H1 (cell line): ENCODE measurements around the gene DPH1. TPM values are rescaled to one million over a fixed set of nuclear protein-coding genes. Genes with fewer than 3 reads are reported as not detected.

Source experiments
- CTCF ChIA-PET: fragments of 300-600 bp; sonication (Branson Sonifier 250); formaldehyde crosslinking; loops from one replicate; lab custom pipeline; 2021; ENCODE audit not compliant: partially characterized antibody; lab: Charles Lee
- POLR2A ChIA-PET: fragments of 300-600 bp; sonication (Branson Sonifier 250); formaldehyde crosslinking; loops from one replicate; lab custom pipeline; 2021; ENCODE audit warnings: inconsistent platforms; ENCODE audit not compliant: partially characterized antibody; lab: Charles Lee
- DNase-seq, 2 experiments: peaks; one replicate each; pipeline versions ENCODE4 v3.0.0 to v3.0.0-alpha.2; 2010 to 2022; ENCODE audit warnings: low spot score in 2 of 2, low read depth in 1 of 2, mixed read lengths in 1 of 2
- FAIRE-seq: peaks from 2 replicates; lab custom pipeline; 2011; peaks lifted over from hg19 to GRCh38; lab: Jason Lieb, UNC
- H2AFZ ChIP-seq: 2 replicates; pipeline ENCODE4 v1.8.1; 2012; ENCODE audit warnings: low read length, inconsistent platforms
- H2AK5ac ChIP-seq: 2 replicates; pipeline ENCODE4 v1.6.1; 2013; ENCODE audit warnings: low read depth, low read length
- H2BK120ac ChIP-seq: replicated peaks from 2 replicates; pipeline ENCODE3; 2013; ENCODE audit warnings: low read depth, low read length, inconsistent platforms
- H2BK12ac ChIP-seq: 2 replicates; pipeline ENCODE4 v1.6.1; 2013; ENCODE audit warnings: low read depth, low read length
- H2BK15ac ChIP-seq: 2 replicates; pipeline ENCODE4 v1.6.1; 2013; ENCODE audit warnings: low read length
- H2BK20ac ChIP-seq: 2 replicates; pipeline ENCODE4 v1.6.1; 2013; ENCODE audit warnings: low read length
- H2BK5ac ChIP-seq: 2 replicates; pipeline ENCODE4 v1.6.1; 2013; ENCODE audit warnings: low read depth, low read length
- H3K14ac ChIP-seq: 2 replicates; pipeline ENCODE4 v1.6.1; 2013; ENCODE audit warnings: inconsistent platforms; ENCODE audit not compliant: insufficient read length
- H3K18ac ChIP-seq: 2 replicates; pipeline ENCODE4 v1.6.1; 2013; ENCODE audit warnings: low read length; ENCODE audit errors: extremely low read depth
- H3K23ac ChIP-seq: 2 replicates; pipeline ENCODE4 v1.6.1; 2013; ENCODE audit warnings: inconsistent platforms; ENCODE audit not compliant: insufficient read length
- H3K23me2 ChIP-seq: 2 replicates; pipeline ENCODE4 v1.6.1; 2013; ENCODE audit warnings: low read depth, low read length
- H3K27ac ChIP-seq: 2 replicates; pipeline ENCODE4 v1.6.1; 2011; ENCODE audit warnings: low read depth, low read length, inconsistent platforms
- H3K27me3 ChIP-seq, 4 experiments: replicated peaks in 1 of 4; 1 replicate in 1 of 4; 2 replicates in 3 of 4; pipeline versions ENCODE4 v1.6.1 to v1.8.1; 2011 to 2013; ENCODE audit warnings: low read length in 3 of 4, mild to moderate bottlenecking in 3 of 4, inconsistent platforms in 2 of 4, mixed read lengths in 2 of 4, moderate library complexity in 1 of 4; ENCODE audit not compliant: control insufficient read depth in 3 of 4, insufficient read depth in 3 of 4; ENCODE audit errors: extremely low read depth in 1 of 4
- H3K36me3 ChIP-seq, 4 experiments: 2 replicates each; pipeline versions ENCODE4 v1.6.1 to v1.8.1; 2011 to 2013; ENCODE audit warnings: mild to moderate bottlenecking in 4 of 4, low read length in 3 of 4, moderate library complexity in 2 of 4, control low read depth in 1 of 4, inconsistent platforms in 1 of 4; ENCODE audit not compliant: insufficient read depth in 4 of 4, control insufficient read depth in 2 of 4
- H3K4ac ChIP-seq: replicated peaks from 2 replicates; pipeline ENCODE3; 2013; ENCODE audit warnings: low read length, low read depth, mixed read lengths, inconsistent platforms; ENCODE audit not compliant: insufficient read length
- H3K4me1 ChIP-seq, 4 experiments: replicated peaks in 1 of 4; 1 replicate in 1 of 4; 2 replicates in 3 of 4; pipeline versions ENCODE4 v1.6.1 to v1.8.1; 2011 to 2013; ENCODE audit warnings: low read length in 3 of 4, inconsistent platforms in 2 of 4, mixed read lengths in 1 of 4; ENCODE audit not compliant: insufficient read depth in 4 of 4, control insufficient read depth in 3 of 4
- H3K4me2 ChIP-seq, 2 experiments: 2 replicates each; pipeline versions ENCODE4 v1.6.1 to v1.8.1; 2011 to 2013; ENCODE audit warnings: low read depth in 2 of 2, low read length in 2 of 2, control low read depth in 1 of 2, inconsistent platforms in 1 of 2, mild to moderate bottlenecking in 1 of 2; ENCODE audit not compliant: insufficient read depth in 1 of 2
- H3K4me3 ChIP-seq, 4 experiments: fragments of 200-600, 300-600 bp in 1 of 4; sonication (generic), shearing (Covaris generic), sonication (Bioruptor Twin) in 1 of 4; 2 replicates each; pipeline versions ENCODE4 v1.5.1 to v1.8.1; 2011 to 2016; ENCODE audit warnings: low read length in 4 of 4, low read depth in 3 of 4, control low read depth in 2 of 4, inconsistent platforms in 2 of 4, mild to moderate bottlenecking in 2 of 4, mixed read lengths in 1 of 4, moderate library complexity in 1 of 4; ENCODE audit not compliant: insufficient read depth in 2 of 4; ENCODE audit errors: extremely low read depth in 1 of 4
- H3K56ac ChIP-seq: replicated peaks from 2 replicates; pipeline ENCODE3; 2013; ENCODE audit warnings: low read depth, mild to moderate bottlenecking, mixed read lengths, low read length, inconsistent platforms; ENCODE audit not compliant: insufficient read length
- H3K79me1 ChIP-seq: 2 replicates; pipeline ENCODE4 v1.6.1; 2013; ENCODE audit warnings: low read depth, low read length, control low read depth
- H3K79me2 ChIP-seq, 2 experiments: 2 replicates each; pipeline versions ENCODE4 v1.6.1 to v1.8.1; 2012 to 2013; ENCODE audit warnings: low read length in 2 of 2, mild to moderate bottlenecking in 2 of 2, inconsistent platforms in 1 of 2; ENCODE audit not compliant: insufficient read depth in 2 of 2, control insufficient read depth in 1 of 2
- H3K9ac ChIP-seq, 4 experiments: replicated peaks in 1 of 4; 1 replicate in 1 of 4; 2 replicates in 3 of 4; pipeline versions ENCODE4 v1.6.1 to v1.8.1; 2011 to 2013; ENCODE audit warnings: low read depth in 3 of 4, low read length in 3 of 4, control low read depth in 2 of 4, mild to moderate bottlenecking in 2 of 4, moderate library complexity in 2 of 4, inconsistent platforms in 1 of 4; ENCODE audit errors: extremely low read depth in 1 of 4
- H3K9me3 ChIP-seq, 2 experiments: 2 replicates each; pipeline versions ENCODE4 v1.6.1 to v1.8.1; 2012 to 2013; ENCODE audit warnings: mild to moderate bottlenecking in 2 of 2, moderate library complexity in 2 of 2, control low read depth in 1 of 2, inconsistent platforms in 1 of 2, low read depth in 1 of 2, low read length in 1 of 2, mixed read lengths in 1 of 2; ENCODE audit not compliant: insufficient read depth in 2 of 2
- H4K20me1 ChIP-seq, 2 experiments: replicated peaks in 1 of 2; 2 replicates each; pipeline versions ENCODE3 to v1.8.1; 2011 to 2013; ENCODE audit warnings: inconsistent platforms in 2 of 2, low read length in 2 of 2, mild to moderate bottlenecking in 1 of 2; ENCODE audit not compliant: insufficient read depth in 2 of 2, control insufficient read depth in 1 of 2
- H4K5ac ChIP-seq: 2 replicates; pipeline ENCODE4 v1.6.1; 2013; ENCODE audit warnings: low read length, low read depth, mixed read lengths, inconsistent platforms; ENCODE audit not compliant: insufficient read length
- H4K8ac ChIP-seq: 2 replicates; pipeline ENCODE4 v1.8.0; 2013; ENCODE audit warnings: mild to moderate bottlenecking, moderate library complexity, low read length, inconsistent platforms; ENCODE audit not compliant: insufficient read depth; ENCODE audit errors: extremely low read depth
- H4K91ac ChIP-seq: replicated peaks from 2 replicates; pipeline ENCODE3; 2013; ENCODE audit warnings: low read length, mixed read lengths, inconsistent platforms; ENCODE audit not compliant: insufficient read length
- ASH2L ChIP-seq: fragments of 200-600, 300-600 bp; sonication (generic); IDR thresholded peaks from one replicate; pipeline ENCODE4 v1.7.1; 2017; ENCODE audit warnings: low read length
- EZH2 ChIP-seq: fragments of 200-600 bp; sonication (generic); IDR thresholded peaks from 2 replicates; pipeline ENCODE4 v1.7.1; 2012; ENCODE audit warnings: low read depth, mild to moderate bottlenecking, moderate library complexity, low read length, inconsistent platforms; ENCODE audit not compliant: severe bottlenecking
- GABPA ChIP-seq: IDR thresholded peaks from 2 replicates; pipeline ENCODE4 v1.6.1; 2011; ENCODE audit warnings: mild to moderate bottlenecking, low read length, moderate library complexity, borderline replicate concordance; ENCODE audit not compliant: insufficient read depth
- JUN ChIP-seq: IDR thresholded peaks from 2 replicates; pipeline ENCODE4 v1.6.1; 2011; ENCODE audit warnings: low read depth, mild to moderate bottlenecking, improper control_type of control experiment, low read length
- MAFK ChIP-seq: IDR thresholded peaks from 2 replicates; pipeline ENCODE4 v1.6.1; 2012; ENCODE audit warnings: low read depth, mild to moderate bottlenecking, improper control_type of control experiment, low read length
- NANOG ChIP-seq: IDR thresholded peaks from 2 replicates; pipeline ENCODE4 v1.6.1; 2011; ENCODE audit warnings: low read length, low read depth, mild to moderate bottlenecking, inconsistent platforms; ENCODE audit not compliant: insufficient read depth, poor library complexity, severe bottlenecking
- NRF1 ChIP-seq: IDR thresholded peaks from 2 replicates; pipeline ENCODE4 v1.6.1; 2011; ENCODE audit warnings: mild to moderate bottlenecking, low read depth, low read length, improper control_type of control experiment
- RNF2 ChIP-seq: fragments of 200-900, 300-1000 bp; sonication (generic); IDR thresholded peaks from 2 replicates; pipeline ENCODE4 v1.7.1; 2016; ENCODE audit warnings: borderline replicate concordance, low read depth, mild to moderate bottlenecking, antibody characterized with exemption, low read length; ENCODE audit not compliant: poor library complexity, severe bottlenecking; ENCODE audit errors: missing control alignments
- ZNF274 ChIP-seq: IDR thresholded peaks from 2 replicates; pipeline ENCODE4 v1.7.0; 2012; ENCODE audit warnings: low read length, borderline replicate concordance; ENCODE audit errors: extremely low read depth
- WGBS, 2 experiments: shearing (Covaris generic) in 1 of 2; methylation state at CpG; one replicate each; pipeline versions ENCODE4 v1.1.6 to v1.1.7; 2013 to 2015; ENCODE audit warnings: low lambda C conversion rate in 2 of 2, mixed read lengths in 2 of 2, inconsistent platforms in 1 of 2, low coverage in 1 of 2, missing lambda C conversion rate in 1 of 2; ENCODE audit not compliant: insufficient replicate concordance in 2 of 2, insufficient coverage in 1 of 2, insufficient read length in 1 of 2; ENCODE audit errors: extremely low coverage in 1 of 2, missing lambda C conversion rate in 1 of 2; 5-methylcytosine and 5-hydroxymethylcytosine counted together
- polyA plus RNA-seq, 7 experiments: library from polyadenylated mRNA; depleted of rRNA in 3 of 7; stranded (reverse) in 5 of 7; unstranded in 2 of 7; fragments of >200 nt in 5 of 7; fragments of 200-250 nt in 2 of 7; gene quantifications; 1 replicate in 5 of 7; 2 replicates in 1 of 7; 4 replicates in 1 of 7; pipeline versions ENCODE4 v1.2.1 to v1.2.3, GENCODE V29; 2011 to 2013; ENCODE audit warnings: missing spikeins in 2 of 7, mixed read lengths in 2 of 7
- total RNA-seq: library from RNA; stranded (reverse); fragmentation: NEBNext Ultra II Directional; extraction: Animal tissue kit (Norgen Biotek cat#: 25700); gene quantifications from 2 replicates; pipeline ENCODE4 v1.2.1, GENCODE V29; 2021
- TF ChIP-seq, protein P1 (sequence below), 3 experiments: IDR thresholded peaks; 1 replicate in 2 of 3; 2 replicates in 1 of 3; pipeline versions ENCODE4 v1.5.1 to v1.6.1; 2011; ENCODE audit warnings: low read length in 3 of 3, mild to moderate bottlenecking in 3 of 3, inconsistent platforms in 2 of 3, low read depth in 1 of 3, moderate library complexity in 1 of 3; ENCODE audit not compliant: insufficient read depth in 1 of 3; ENCODE audit errors: control extremely low read depth in 1 of 3

Gene DPH1
- total and polyA plus RNA-seq, 2 of the 8 experiments (the other 6 are each of a cell fraction or from before 2014, with no cell fraction given) = 24.9 to 30.0 TPM

DNA sequence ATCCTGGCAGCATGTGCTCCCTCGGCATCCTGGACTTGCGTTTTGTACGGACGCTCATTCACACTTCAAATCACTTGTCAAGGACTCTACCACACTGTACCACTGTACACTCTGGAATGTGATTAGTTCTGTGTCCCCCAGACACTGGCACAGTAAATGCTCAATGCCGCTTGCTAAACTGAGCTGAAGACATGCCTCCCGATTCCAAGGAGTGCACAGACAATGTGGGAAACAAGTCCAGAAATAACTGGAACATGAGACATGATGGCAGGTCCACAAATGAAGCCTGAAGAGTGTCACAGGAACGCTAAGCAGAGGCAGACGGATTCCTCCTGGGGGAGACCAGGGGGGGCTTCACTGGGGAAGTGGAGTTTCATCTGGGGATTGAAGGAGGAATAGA, 47.1 kb downstream of the DPH1 start:
- no peak overlapping the region for H3K23ac ChIP-seq
- POLR2A ChIA-PET = interaction anchor here (1.2 kb wide), 1 partner anchor 9 kb away, joined by 4 read pairs; no protein-coding TSS in a partner anchor
- no peak overlapping the region for H3K14ac ChIP-seq
- no peak for DNase-seq
- FAIRE-seq = no peak
- no peak overlapping the region for H3K4me2 ChIP-seq
- no peak overlapping the region for H3K56ac ChIP-seq
- no peak overlapping the region for H3K9ac ChIP-seq
- H3K27ac ChIP-seq = no peak overlapping the region
- no peak overlapping the region for H2BK120ac ChIP-seq
- no peaks in the 10 kb centered on the region for H3K27me3 ChIP-seq
- H4K5ac ChIP-seq = no peak overlapping the region
- H3K79me1 ChIP-seq = no peaks in the 10 kb centered on the region
- H3K18ac ChIP-seq = no peak overlapping the region
- no peak overlapping the region for H2BK5ac ChIP-seq
- WGBS, 2 experiments = 94% methylated on average over 8 of the region's 8 CpGs; no CpG with 5 or more reads in 1 of the 2 experiments
- H3K4me3 ChIP-seq = no peak overlapping the region
- H3K9me3 ChIP-seq = no peaks in the 10 kb centered on the region
- no peak overlapping the region for H2BK12ac ChIP-seq
- H3K36me3 ChIP-seq = peaks cover 0 to 7% (median 4%) of the 10 kb centered on the region in 4 experiments; a peak in 6 of 8 replicates
- no peak overlapping the region for H3K4ac ChIP-seq
- H2AK5ac ChIP-seq = no peak overlapping the region
- H4K20me1 ChIP-seq = no peaks in the 10 kb centered on the region
- no peaks in the 10 kb centered on the region for H3K23me2 ChIP-seq
- no peak overlapping the region for H2BK15ac ChIP-seq
- H2BK20ac ChIP-seq = no peak overlapping the region
- H4K8ac ChIP-seq = no peak overlapping the region
- no peak overlapping the region for H2AFZ ChIP-seq
- no peaks in the 10 kb centered on the region for H3K79me2 ChIP-seq
- CTCF ChIA-PET = interaction anchor here (0.9 to 11.7 kb wide), 6 partner anchors 12 to 168 kb away, joined by 3 to 122 read pairs (median 10); partner anchors contain the start of gene HIC1
- H4K91ac ChIP-seq = no peak overlapping the region
- H3K4me1 ChIP-seq = peaks cover 0 to 7% (median 2%) of the 10 kb centered on the region in 4 experiments; a peak in 4 of 7 replicates
- TF ChIP-seq NANOG = no peak
- TF ChIP-seq ZNF274 = no peak
- TF ChIP-seq NRF1 = no peak
- TF ChIP-seq GABPA = no peak
- no peak for TF ChIP-seq JUN
- no peak for TF ChIP-seq RNF2
- TF ChIP-seq, protein P1, sequence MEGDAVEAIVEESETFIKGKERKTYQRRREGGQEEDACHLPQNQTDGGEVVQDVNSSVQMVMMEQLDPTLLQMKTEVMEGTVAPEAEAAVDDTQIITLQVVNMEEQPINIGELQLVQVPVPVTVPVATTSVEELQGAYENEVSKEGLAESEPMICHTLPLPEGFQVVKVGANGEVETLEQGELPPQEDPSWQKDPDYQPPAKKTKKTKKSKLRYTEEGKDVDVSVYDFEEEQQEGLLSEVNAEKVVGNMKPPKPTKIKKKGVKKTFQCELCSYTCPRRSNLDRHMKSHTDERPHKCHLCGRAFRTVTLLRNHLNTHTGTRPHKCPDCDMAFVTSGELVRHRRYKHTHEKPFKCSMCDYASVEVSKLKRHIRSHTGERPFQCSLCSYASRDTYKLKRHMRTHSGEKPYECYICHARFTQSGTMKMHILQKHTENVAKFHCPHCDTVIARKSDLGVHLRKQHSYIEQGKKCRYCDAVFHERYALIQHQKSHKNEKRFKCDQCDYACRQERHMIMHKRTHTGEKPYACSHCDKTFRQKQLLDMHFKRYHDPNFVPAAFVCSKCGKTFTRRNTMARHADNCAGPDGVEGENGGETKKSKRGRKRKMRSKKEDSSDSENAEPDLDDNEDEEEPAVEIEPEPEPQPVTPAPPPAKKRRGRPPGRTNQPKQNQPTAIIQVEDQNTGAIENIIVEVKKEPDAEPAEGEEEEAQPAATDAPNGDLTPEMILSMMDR (IDR thresholded peaks at IDR 0.05; ENCODE audit: control extremely low read depth in 1 of 3, insufficient read depth in 1 of 3, low read depth in 1 of 3, low read length in 3 of 3) = no peak
- TF ChIP-seq MAFK = no peak
- TF ChIP-seq EZH2 = no peak
- no peak for TF ChIP-seq ASH2L
